ENCODE measurements around the gene MAP4K1.
A peak's percentile ranks its signal among the peaks of the same experiment; 100 is the strongest.

MAP4K1 gene

GRCh38 chr19:38543807-38544568, 73.8 kb downstream of the MAP4K1 start (continued):
- TF ChIP-seq ZNF404 (tag by site-specific recombination; IDR thresholded peaks at IDR 0.05) (no peak), ZBTB26 (tag by site-specific recombination; optimal IDR thresholded peaks at IDR 0.05) (peak; percentile 21), GFI1B (tag by site-specific recombination; IDR thresholded peaks at IDR 0.05) (no peak), ZBTB7A (tag by site-specific recombination; IDR thresholded peaks at IDR 0.05; ENCODE audit: low read depth) (peak; percentile 72; the same call in 1 of the 2 replicates), ZBTB8A (tag by site-specific recombination; IDR thresholded peaks at IDR 0.05) (no peak; the same call in 1 of the 2 replicates), ZNF701 (tag by site-specific recombination; IDR thresholded peaks at IDR 0.05) (no peak), GLI4 (tag by site-specific recombination; IDR thresholded peaks at IDR 0.05) (no peak; the same call in 1 of the 2 replicates), ZNF311 (tag by site-specific recombination; IDR thresholded peaks at IDR 0.05; ENCODE audit: borderline replicate concordance) (no peak), ZNF561 (tag by site-specific recombination; IDR thresholded peaks at IDR 0.05; ENCODE audit: borderline replicate concordance) (0 out of 2 replicates have a peak, but pooled peaks have one; percentile 77), SP7 (tag by site-specific recombination; IDR thresholded peaks at IDR 0.05) (peak; percentile 93), WT1 (tag by site-specific recombination; IDR thresholded peaks at IDR 0.05) (no peak), ZNF449 (tag by site-specific recombination; IDR thresholded peaks at IDR 0.05) (peak; percentile 61; the same call in 1 of the 2 replicates), FEZF1 (tag by site-specific recombination; IDR thresholded peaks at IDR 0.05) (peak; percentile 31; the same call in 1 of the 2 replicates), ZNF138 (tag by site-specific recombination; IDR thresholded peaks at IDR 0.05; ENCODE audit: borderline replicate concordance) (no peak), MEIS1 (CRISPR knock-in tag; IDR thresholded peaks at IDR 0.05; ENCODE audit: borderline replicate concordance) (no peak), ZSCAN23 (tag by site-specific recombination; IDR thresholded peaks at IDR 0.05) (no peak), ZNF518A (tag by site-specific recombination; conservative IDR thresholded peaks at IDR 0.05; ENCODE audit: low read depth) (no peak; the same call in 1 of the 2 replicates), KLF1 (tag by site-specific recombination; IDR thresholded peaks at IDR 0.05) (peak; percentile 96), ZNF132 (tag by site-specific recombination; IDR thresholded peaks at IDR 0.05; ENCODE audit: borderline replicate concordance) (no peak), ZNF19 (tag by site-specific recombination; IDR thresholded peaks at IDR 0.05; ENCODE audit: low read depth) (no peak)
- TF ChIP-seq, protein P1, sequence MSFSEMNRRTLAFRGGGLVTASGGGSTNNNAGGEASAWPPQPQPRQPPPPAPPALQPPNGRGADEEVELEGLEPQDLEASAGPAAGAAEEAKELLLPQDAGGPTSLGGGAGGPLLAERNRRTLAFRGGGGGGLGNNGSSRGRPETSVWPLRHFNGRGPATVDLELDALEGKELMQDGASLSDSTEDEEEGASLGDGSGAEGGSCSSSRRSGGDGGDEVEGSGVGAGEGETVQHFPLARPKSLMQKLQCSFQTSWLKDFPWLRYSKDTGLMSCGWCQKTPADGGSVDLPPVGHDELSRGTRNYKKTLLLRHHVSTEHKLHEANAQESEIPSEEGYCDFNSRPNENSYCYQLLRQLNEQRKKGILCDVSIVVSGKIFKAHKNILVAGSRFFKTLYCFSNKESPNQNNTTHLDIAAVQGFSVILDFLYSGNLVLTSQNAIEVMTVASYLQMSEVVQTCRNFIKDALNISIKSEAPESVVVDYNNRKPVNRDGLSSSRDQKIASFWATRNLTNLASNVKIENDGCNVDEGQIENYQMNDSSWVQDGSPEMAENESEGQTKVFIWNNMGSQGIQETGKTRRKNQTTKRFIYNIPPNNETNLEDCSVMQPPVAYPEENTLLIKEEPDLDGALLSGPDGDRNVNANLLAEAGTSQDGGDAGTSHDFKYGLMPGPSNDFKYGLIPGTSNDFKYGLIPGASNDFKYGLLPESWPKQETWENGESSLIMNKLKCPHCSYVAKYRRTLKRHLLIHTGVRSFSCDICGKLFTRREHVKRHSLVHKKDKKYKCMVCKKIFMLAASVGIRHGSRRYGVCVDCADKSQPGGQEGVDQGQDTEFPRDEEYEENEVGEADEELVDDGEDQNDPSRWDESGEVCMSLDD (tag by site-specific recombination; IDR thresholded peaks at IDR 0.05) = peak; percentile 92
- TF ChIP-seq, protein P2, sequence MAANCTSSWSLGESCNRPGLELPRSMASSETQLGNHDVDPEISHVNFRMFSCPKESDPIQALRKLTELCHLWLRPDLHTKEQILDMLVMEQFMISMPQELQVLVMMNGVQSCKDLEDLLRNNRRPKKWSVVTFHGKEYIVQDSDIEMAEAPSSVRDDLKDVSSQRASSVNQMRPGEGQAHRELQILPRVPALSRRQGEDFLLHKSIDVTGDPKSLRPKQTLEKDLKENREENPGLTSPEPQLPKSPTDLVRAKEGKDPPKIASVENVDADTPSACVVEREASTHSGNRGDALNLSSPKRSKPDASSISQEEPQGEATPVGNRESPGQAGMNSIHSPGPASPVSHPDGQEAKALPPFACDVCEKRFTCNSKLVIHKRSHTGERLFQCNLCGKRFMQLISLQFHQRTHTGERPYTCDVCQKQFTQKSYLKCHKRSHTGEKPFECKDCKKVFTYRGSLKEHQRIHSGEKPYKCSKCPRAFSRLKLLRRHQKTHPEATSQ (tag by site-specific recombination; IDR thresholded peaks at IDR 0.05) = peak; percentile 94
- TF ChIP-seq, protein P3, sequence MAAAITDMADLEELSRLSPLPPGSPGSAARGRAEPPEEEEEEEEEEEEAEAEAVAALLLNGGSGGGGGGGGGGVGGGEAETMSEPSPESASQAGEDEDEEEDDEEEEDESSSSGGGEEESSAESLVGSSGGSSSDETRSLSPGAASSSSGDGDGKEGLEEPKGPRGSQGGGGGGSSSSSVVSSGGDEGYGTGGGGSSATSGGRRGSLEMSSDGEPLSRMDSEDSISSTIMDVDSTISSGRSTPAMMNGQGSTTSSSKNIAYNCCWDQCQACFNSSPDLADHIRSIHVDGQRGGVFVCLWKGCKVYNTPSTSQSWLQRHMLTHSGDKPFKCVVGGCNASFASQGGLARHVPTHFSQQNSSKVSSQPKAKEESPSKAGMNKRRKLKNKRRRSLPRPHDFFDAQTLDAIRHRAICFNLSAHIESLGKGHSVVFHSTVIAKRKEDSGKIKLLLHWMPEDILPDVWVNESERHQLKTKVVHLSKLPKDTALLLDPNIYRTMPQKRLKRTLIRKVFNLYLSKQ (tag by site-specific recombination; IDR thresholded peaks at IDR 0.05; ENCODE audit: borderline replicate concordance) = no peak
- TF ChIP-seq, protein P4, sequence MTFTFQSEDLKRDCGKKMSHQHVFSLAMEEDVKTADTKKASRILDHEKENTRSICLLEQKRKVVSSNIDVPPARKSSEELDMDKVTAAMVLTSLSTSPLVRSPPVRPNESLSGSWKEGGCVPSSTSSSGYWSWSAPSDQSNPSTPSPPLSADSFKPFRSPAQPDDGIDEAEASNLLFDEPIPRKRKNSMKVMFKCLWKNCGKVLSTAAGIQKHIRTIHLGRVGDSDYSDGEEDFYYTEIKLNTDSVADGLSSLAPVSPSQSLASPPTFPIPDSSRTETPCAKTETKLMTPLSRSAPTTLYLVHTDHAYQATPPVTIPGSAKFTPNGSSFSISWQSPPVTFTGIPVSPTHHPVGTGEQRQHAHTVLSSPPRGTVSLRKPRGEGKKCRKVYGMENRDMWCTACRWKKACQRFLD (tag by site-specific recombination; IDR thresholded peaks at IDR 0.05) = no peak
